GM10266 (cell line): ENCODE results near the gene OAS3.

Experiments
- DNase-seq: peaks from one replicate; pipeline ENCODE4 v3.0.0; 2012; ENCODE audit errors: extremely low spot score
- CTCF ChIP-seq: IDR thresholded peaks from 2 replicates; pipeline ENCODE4 v1.5.1; 2012; ENCODE audit warnings: mild to moderate bottlenecking, low read depth; ENCODE audit not compliant: control insufficient read depth, insufficient read depth; ENCODE audit errors: missing control alignments

OAS3 gene, protein sequence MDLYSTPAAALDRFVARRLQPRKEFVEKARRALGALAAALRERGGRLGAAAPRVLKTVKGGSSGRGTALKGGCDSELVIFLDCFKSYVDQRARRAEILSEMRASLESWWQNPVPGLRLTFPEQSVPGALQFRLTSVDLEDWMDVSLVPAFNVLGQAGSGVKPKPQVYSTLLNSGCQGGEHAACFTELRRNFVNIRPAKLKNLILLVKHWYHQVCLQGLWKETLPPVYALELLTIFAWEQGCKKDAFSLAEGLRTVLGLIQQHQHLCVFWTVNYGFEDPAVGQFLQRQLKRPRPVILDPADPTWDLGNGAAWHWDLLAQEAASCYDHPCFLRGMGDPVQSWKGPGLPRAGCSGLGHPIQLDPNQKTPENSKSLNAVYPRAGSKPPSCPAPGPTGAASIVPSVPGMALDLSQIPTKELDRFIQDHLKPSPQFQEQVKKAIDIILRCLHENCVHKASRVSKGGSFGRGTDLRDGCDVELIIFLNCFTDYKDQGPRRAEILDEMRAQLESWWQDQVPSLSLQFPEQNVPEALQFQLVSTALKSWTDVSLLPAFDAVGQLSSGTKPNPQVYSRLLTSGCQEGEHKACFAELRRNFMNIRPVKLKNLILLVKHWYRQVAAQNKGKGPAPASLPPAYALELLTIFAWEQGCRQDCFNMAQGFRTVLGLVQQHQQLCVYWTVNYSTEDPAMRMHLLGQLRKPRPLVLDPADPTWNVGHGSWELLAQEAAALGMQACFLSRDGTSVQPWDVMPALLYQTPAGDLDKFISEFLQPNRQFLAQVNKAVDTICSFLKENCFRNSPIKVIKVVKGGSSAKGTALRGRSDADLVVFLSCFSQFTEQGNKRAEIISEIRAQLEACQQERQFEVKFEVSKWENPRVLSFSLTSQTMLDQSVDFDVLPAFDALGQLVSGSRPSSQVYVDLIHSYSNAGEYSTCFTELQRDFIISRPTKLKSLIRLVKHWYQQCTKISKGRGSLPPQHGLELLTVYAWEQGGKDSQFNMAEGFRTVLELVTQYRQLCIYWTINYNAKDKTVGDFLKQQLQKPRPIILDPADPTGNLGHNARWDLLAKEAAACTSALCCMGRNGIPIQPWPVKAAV

GRCh38 chr12:112937741-112938719, at the start of gene OAS3:
TSS of gene OAS3 (plus strand) at chr12:112938474. CDS start at chr12:112938531, 57 bp downstream.
- peak; percentile 2 for TF ChIP-seq CTCF
- DNase-seq, result peak; percentile 63

DNA sequence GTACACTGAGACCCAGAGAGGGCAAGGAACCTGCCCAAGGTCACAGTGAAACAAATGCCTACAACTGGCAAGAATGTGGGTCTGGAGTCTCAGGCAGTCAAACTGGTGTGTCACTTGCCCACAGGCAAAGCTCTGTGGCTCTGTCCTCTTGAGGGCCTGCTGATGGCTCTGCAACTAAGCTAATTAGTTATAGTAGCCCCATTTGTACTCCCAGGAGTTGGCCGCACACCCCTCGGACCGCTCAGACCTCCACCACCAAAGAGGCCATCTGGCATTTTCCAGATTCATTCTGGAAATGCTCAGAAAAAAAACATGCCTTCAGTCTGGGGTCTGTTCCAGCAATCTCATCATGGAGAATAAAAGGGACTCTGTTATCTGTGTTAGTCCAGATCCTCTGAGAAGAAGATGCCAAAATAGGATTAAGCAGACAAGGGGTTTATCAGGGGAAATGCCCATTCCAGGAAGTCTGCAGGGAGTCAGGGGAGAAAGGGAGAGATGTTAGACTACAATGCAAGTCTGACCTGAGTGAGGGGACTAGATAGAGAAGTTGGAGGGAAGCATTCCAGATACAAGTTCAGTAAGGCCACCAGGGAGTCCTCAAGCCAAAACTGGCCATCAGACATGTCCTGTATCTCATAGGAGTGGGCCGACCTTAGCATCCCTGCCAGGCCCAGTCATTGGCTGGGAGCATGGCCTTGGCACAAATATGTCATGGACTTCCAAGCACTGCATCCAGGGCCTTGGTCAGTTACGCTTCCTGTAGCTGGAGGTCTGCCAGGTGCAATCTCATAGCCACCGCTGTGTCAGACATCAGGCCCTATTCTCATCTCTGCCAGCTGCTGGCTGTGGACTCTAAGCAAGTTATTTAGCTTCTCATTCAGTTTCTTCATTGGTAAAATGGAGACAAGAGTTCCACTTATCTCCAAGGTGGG, 46.9 kb upstream of the OAS3 start:
- DNase-seq, result no peak
- TF ChIP-seq CTCF, result no peak

GRCh38 chr12:112892856-112893255, 45.4 kb upstream of the OAS3 start:
- TF ChIP-seq CTCF, result no peak

GRCh38 chr12:112894128-112894527, 44.1 kb upstream of the OAS3 start:
- TF ChIP-seq CTCF, result no peak

More at GRCh38 chr12:112892856-112893255, 45.4 kb upstream of the OAS3 start:
- no peak for DNase-seq

DNA sequence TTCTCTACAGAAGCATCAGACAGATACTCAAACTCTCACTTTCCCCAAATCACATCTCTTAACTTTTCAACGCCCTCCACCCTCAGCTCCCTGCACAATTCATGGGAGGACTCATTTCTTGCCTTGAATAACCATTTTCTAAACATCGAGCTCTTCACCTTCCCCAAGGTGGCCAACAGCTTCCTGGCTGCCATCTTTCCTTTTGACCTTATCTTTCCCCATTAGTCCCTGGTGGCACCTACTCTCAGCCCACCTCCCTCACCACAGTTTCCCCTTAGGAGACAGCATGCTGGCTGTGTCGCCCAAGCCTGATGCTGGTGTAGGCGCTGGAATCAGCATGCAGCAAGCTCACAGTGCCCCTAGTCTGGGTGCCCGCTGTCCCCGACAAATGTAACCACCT, 39.9 kb upstream of the OAS3 start:
- no peak for DNase-seq

More at GRCh38 chr12:112894128-112894527, 44.1 kb upstream of the OAS3 start:
- DNase-seq, result no peak

More for the DNA sequence above, 39.9 kb upstream of the OAS3 start:
- TF ChIP-seq CTCF, result no peak
